NCI-H2029 treated with DMSO at 0.1 percent for 48 hours (cell line): ENCODE measurements around the gene DNAH9.

Experiments
- DNase-seq: peaks from one replicate; lab custom pipeline; 2025; lab: John Stamatoyannopoulos, UW

Gene DNAH9

GRCh38 chr17:11840052-11840451, 241.8 kb downstream of the DNAH9 start:
- no peak for DNase-seq

- no peak for DNase-seq
These were observed 242.6 kb downstream of the DNAH9 start for GRCh38 chr17:11840831-11841230.

- DNase-seq = no peak
These were observed 250.1 kb downstream of the DNAH9 start for GRCh38 chr17:11848330-11848729.

GRCh38 chr17:11852231-11852630, 254.0 kb downstream of the DNAH9 start:
- no peak for DNase-seq

- DNase-seq = no peak
These were observed 254.6 kb downstream of the DNAH9 start for GRCh38 chr17:11852912-11853311.

- DNase-seq = no peak
These were observed 255.3 kb downstream of the DNAH9 start for GRCh38 chr17:11853321-11854151.

GRCh38 chr17:11855306-11855705, 257.0 kb downstream of the DNAH9 start:
- DNase-seq = no peak

- no peak for DNase-seq
These were observed 258.7 kb downstream of the DNAH9 start for GRCh38 chr17:11857006-11857405.

- no peak for DNase-seq
These were observed 271.6 kb downstream of the DNAH9 start for GRCh38 chr17:11869680-11870394.

GRCh38 chr17:11871773-11872172, 273.5 kb downstream of the DNAH9 start:
- no peak for DNase-seq

GRCh38 chr17:11874756-11875155, 276.5 kb downstream of the DNAH9 start:
- no peak for DNase-seq

GRCh38 chr17:11880714-11881113, 282.4 kb downstream of the DNAH9 start:
- DNase-seq = no peak

GRCh38 chr17:11882716-11883115, 284.4 kb downstream of the DNAH9 start:
- DNase-seq = no peak

- DNase-seq = no peak
These were observed 286.8 kb downstream of the DNAH9 start for GRCh38 chr17:11885051-11885450.

GRCh38 chr17:11889266-11889665, 291.0 kb downstream of the DNAH9 start:
- DNase-seq = no peak

GRCh38 chr17:11893862-11894261, 295.6 kb downstream of the DNAH9 start:
- DNase-seq = no peak

GRCh38 chr17:11896199-11896598, 297.9 kb downstream of the DNAH9 start:
- DNase-seq = no peak

- DNase-seq = no peak
These were observed 300.4 kb downstream of the DNAH9 start for GRCh38 chr17:11898526-11899235.

- DNase-seq = no peak
These were observed 301.3 kb downstream of the DNAH9 start for GRCh38 chr17:11899537-11899942.

GRCh38 chr17:11900041-11900476, 301.8 kb downstream of the DNAH9 start:
- DNase-seq = no peak

- DNase-seq = no peak
These were observed 302.4 kb downstream of the DNAH9 start for GRCh38 chr17:11900655-11901054.

- no peak for DNase-seq
These were observed 303.7 kb downstream of the DNAH9 start for GRCh38 chr17:11901931-11902330.

- DNase-seq = no peak
These were observed 310.5 kb downstream of the DNAH9 start for GRCh38 chr17:11908711-11909146.
